Effector memory CD4-positive, alpha-beta T cell (primary cell): ENCODE measurements around the gene ABCA13.

Experiments
- DNase-seq, 3 donors: peaks; one replicate each; pipeline ENCODE4 v3.0.0-alpha.2; 2020
- H3K27ac ChIP-seq: 2 replicates; pipeline ENCODE4 v1.7.0; 2013; ENCODE audit warnings: mild to moderate bottlenecking, low read length, moderate library complexity; ENCODE audit not compliant: insufficient read depth, poor library complexity, severe bottlenecking
- H3K27me3 ChIP-seq: replicated peaks from 2 replicates; pipeline ENCODE4 v1.7.0; 2013; ENCODE audit warnings: mild to moderate bottlenecking, low read length; ENCODE audit not compliant: insufficient read depth, control insufficient read depth, poor library complexity, severe bottlenecking
- H3K36me3 ChIP-seq: 2 replicates; pipeline ENCODE4 v1.7.0; 2013; ENCODE audit warnings: mild to moderate bottlenecking, low read length, moderate library complexity; ENCODE audit not compliant: control insufficient read depth, insufficient read depth
- H3K4me1 ChIP-seq: 2 replicates; pipeline ENCODE4 v1.7.0; 2013; ENCODE audit warnings: low read length, mild to moderate bottlenecking; ENCODE audit not compliant: control insufficient read depth, insufficient read depth, poor library complexity, severe bottlenecking
- H3K4me3 ChIP-seq: 2 replicates; pipeline ENCODE4 v1.7.0; 2013; ENCODE audit warnings: low read length, low read depth, mild to moderate bottlenecking; ENCODE audit not compliant: insufficient read depth, poor library complexity, severe bottlenecking
- H3K9me3 ChIP-seq: 2 replicates; pipeline ENCODE4 v1.7.0; 2013; ENCODE audit warnings: mild to moderate bottlenecking, low read length, moderate library complexity; ENCODE audit not compliant: control insufficient read depth

Gene ABCA13

GRCh38 chr7:48173313-48173712, 2.1 kb downstream of the ABCA13 start:
- Histone ChIP-seq H3K27ac (no peak overlapping the region), H3K36me3 (no peaks in the 10 kb centered on the region), H3K4me1 (no peaks in the 10 kb centered on the region), H3K4me3 (no peak overlapping the region), H3K9me3 (no peaks in the 10 kb centered on the region), H3K27me3 (no peaks in the 10 kb centered on the region)
- DNase-seq = no peak

GRCh38 chr7:48173756-48174382, 2.6 kb downstream of the ABCA13 start:
- H3K4me3 ChIP-seq = no peak overlapping the region

GRCh38 chr7:48175019-48175418, 3.8 kb downstream of the ABCA13 start:
- no peaks in the 10 kb centered on the region for H3K36me3 ChIP-seq
- no peak for DNase-seq
- no peaks in the 10 kb centered on the region for H3K9me3 ChIP-seq
- no peak overlapping the region for H3K27ac ChIP-seq
- H3K27me3 ChIP-seq = no peaks in the 10 kb centered on the region
- H3K4me1 ChIP-seq = no peaks in the 10 kb centered on the region
- no peak overlapping the region for H3K4me3 ChIP-seq

More at GRCh38 chr7:48173756-48174382, 2.6 kb downstream of the ABCA13 start:
- Histone ChIP-seq H3K27me3 (no peaks in the 10 kb centered on the region), H3K36me3 (no peaks in the 10 kb centered on the region), H3K4me1 (no peaks in the 10 kb centered on the region), H3K27ac (no peak overlapping the region), H3K9me3 (no peaks in the 10 kb centered on the region)
- DNase-seq = no peak

GRCh38 chr7:48176356-48176893, 5.2 kb downstream of the ABCA13 start:
- Histone ChIP-seq H3K4me3 (no peak overlapping the region), H3K27ac (no peak overlapping the region)
- DNase-seq = no peak

GRCh38 chr7:48177271-48177670, 6.0 kb downstream of the ABCA13 start:
- DNase-seq = no peak
- no peaks in the 10 kb centered on the region for H3K4me1 ChIP-seq
- no peak overlapping the region for H3K27ac ChIP-seq
- no peaks in the 10 kb centered on the region for H3K9me3 ChIP-seq
- H3K27me3 ChIP-seq = no peaks in the 10 kb centered on the region
- no peak overlapping the region for H3K4me3 ChIP-seq
- H3K36me3 ChIP-seq = no peaks in the 10 kb centered on the region

More at GRCh38 chr7:48176356-48176893, 5.2 kb downstream of the ABCA13 start:
- Histone ChIP-seq H3K36me3 (no peaks in the 10 kb centered on the region), H3K4me1 (no peaks in the 10 kb centered on the region), H3K9me3 (no peaks in the 10 kb centered on the region), H3K27me3 (no peaks in the 10 kb centered on the region)

GRCh38 chr7:48179496-48180030, 8.3 kb downstream of the ABCA13 start:
- H3K4me1 ChIP-seq = no peaks in the 10 kb centered on the region
- no peaks in the 10 kb centered on the region for H3K9me3 ChIP-seq
- no peaks in the 10 kb centered on the region for H3K27me3 ChIP-seq
- no peaks in the 10 kb centered on the region for H3K36me3 ChIP-seq
- DNase-seq = no peak
- no peak overlapping the region for H3K27ac ChIP-seq
- H3K4me3 ChIP-seq = no peak overlapping the region

GRCh38 chr7:48180981-48181380, 9.7 kb downstream of the ABCA13 start:
- Histone ChIP-seq H3K4me1 (no peaks in the 10 kb centered on the region), H3K9me3 (no peaks in the 10 kb centered on the region), H3K36me3 (no peaks in the 10 kb centered on the region), H3K27me3 (no peaks in the 10 kb centered on the region), H3K27ac (no peak overlapping the region), H3K4me3 (no peak overlapping the region)
- no peak for DNase-seq

GRCh38 chr7:48182718-48183369, 11.6 kb downstream of the ABCA13 start:
- Histone ChIP-seq H3K4me3 (no peak overlapping the region), H3K9me3 (no peaks in the 10 kb centered on the region), H3K4me1 (no peaks in the 10 kb centered on the region), H3K27ac (no peak overlapping the region), H3K36me3 (no peaks in the 10 kb centered on the region), H3K27me3 (no peaks in the 10 kb centered on the region)
- DNase-seq = no peak

- Histone ChIP-seq H3K27me3 (no peaks in the 10 kb centered on the region), H3K4me1 (no peaks in the 10 kb centered on the region), H3K4me3 (no peak overlapping the region), H3K36me3 (no peaks in the 10 kb centered on the region), H3K27ac (no peak overlapping the region), H3K9me3 (no peaks in the 10 kb centered on the region)
- DNase-seq = no peak
Observed at GRCh38 chr7:48183370-48183743, 12.1 kb downstream of the ABCA13 start.

GRCh38 chr7:48183965-48184364, 12.7 kb downstream of the ABCA13 start:
- H3K4me1 ChIP-seq = no peaks in the 10 kb centered on the region
- H3K27me3 ChIP-seq = no peaks in the 10 kb centered on the region
- no peak overlapping the region for H3K27ac ChIP-seq
- DNase-seq = no peak
- H3K9me3 ChIP-seq = no peaks in the 10 kb centered on the region
- no peaks in the 10 kb centered on the region for H3K36me3 ChIP-seq
- H3K4me3 ChIP-seq = no peak overlapping the region
